ENCODE results near the gene TNFAIP3.

The TNFAIP3 gene

GRCh38 chr6:137906020-137906472, 39.0 kb downstream of the TNFAIP3 start:
- no peak overlapping the region for H3K9ac ChIP-seq (ENCODE audit: low read depth, low read length)

GRCh38 chr6:137907170-137907569, 40.1 kb downstream of the TNFAIP3 start:
- Histone ChIP-seq H3K79me2 (ENCODE audit: insufficient read depth, low read length) (no peaks in the 10 kb centered on the region), H3K9ac (ENCODE audit: low read depth, low read length) (no peak overlapping the region), H2AFZ (ENCODE audit: low read depth, low read length) (no peak overlapping the region), H3K36me3 (ENCODE audit: insufficient read depth, low read length) (no peaks in the 10 kb centered on the region), H3K4me3 (ENCODE audit: low read depth in 1 of 2, low read length in 2 of 2) (no peak overlapping the region), H3K4me1 (ENCODE audit: insufficient read depth, low read length) (peaks cover 50% of the 10 kb centered on the region), H4K20me1 (ENCODE audit: insufficient read depth, low read length) (no peaks in the 10 kb centered on the region), H3K27me3 (ENCODE audit: insufficient read depth, low read length, poor library complexity) (no peaks in the 10 kb centered on the region), H3K9me3 (ENCODE audit: insufficient read depth, low read length, severe bottlenecking) (no peaks in the 10 kb centered on the region), H3K27ac (ENCODE audit: low read length) (no peak overlapping the region), H3K4me2 (ENCODE audit: insufficient read depth, low read length) (no peak overlapping the region)
- ATAC-seq (ENCODE audit: insufficient read depth, low read depth) (no peak), DNase-seq (no peak)
- no peak for TF ChIP-seq EZH2 (IDR thresholded peaks at IDR 0.05; ENCODE audit: borderline replicate concordance, low read depth, low read length, severe bottlenecking)
- no peak for TF ChIP-seq CTCF (IDR thresholded peaks at IDR 0.05; ENCODE audit: borderline replicate concordance, extremely low read depth, low read length, poor library complexity, severe bottlenecking)

More at GRCh38 chr6:137906020-137906472, 39.0 kb downstream of the TNFAIP3 start:
- no peak for DNase-seq
- H3K4me1 ChIP-seq (ENCODE audit: insufficient read depth, low read length), result peaks cover 44% of the 10 kb centered on the region
- H3K4me3 ChIP-seq (ENCODE audit: low read depth in 1 of 2, low read length in 2 of 2), result no peak overlapping the region
- H2AFZ ChIP-seq (ENCODE audit: low read depth, low read length), result no peak overlapping the region
- TF ChIP-seq CTCF (IDR thresholded peaks at IDR 0.05; ENCODE audit: borderline replicate concordance, extremely low read depth, low read length, poor library complexity, severe bottlenecking) (no peak), EZH2 (IDR thresholded peaks at IDR 0.05; ENCODE audit: borderline replicate concordance, low read depth, low read length, severe bottlenecking) (no peak)
- no peak overlapping the region for H3K4me2 ChIP-seq (ENCODE audit: insufficient read depth, low read length)
- H3K36me3 ChIP-seq (ENCODE audit: insufficient read depth, low read length), result no peaks in the 10 kb centered on the region
- H3K9me3 ChIP-seq (ENCODE audit: insufficient read depth, low read length, severe bottlenecking), result no peaks in the 10 kb centered on the region
- H3K27ac ChIP-seq (ENCODE audit: low read length), result no peak overlapping the region
- ATAC-seq (ENCODE audit: insufficient read depth, low read depth), result no peak
- no peaks in the 10 kb centered on the region for H4K20me1 ChIP-seq (ENCODE audit: insufficient read depth, low read length)
- no peaks in the 10 kb centered on the region for H3K79me2 ChIP-seq (ENCODE audit: insufficient read depth, low read length)
- H3K27me3 ChIP-seq (ENCODE audit: insufficient read depth, low read length, poor library complexity), result no peaks in the 10 kb centered on the region

- ATAC-seq (ENCODE audit: insufficient read depth, low read depth) (no peak), DNase-seq (no peak)
- no peak overlapping the region for H3K4me2 ChIP-seq (ENCODE audit: insufficient read depth, low read length)
- no peak overlapping the region for H3K4me3 ChIP-seq (ENCODE audit: low read depth in 1 of 2, low read length in 2 of 2)
- no peaks in the 10 kb centered on the region for H3K36me3 ChIP-seq (ENCODE audit: insufficient read depth, low read length)
- no peaks in the 10 kb centered on the region for H3K9me3 ChIP-seq (ENCODE audit: insufficient read depth, low read length, severe bottlenecking)
- no peaks in the 10 kb centered on the region for H3K27me3 ChIP-seq (ENCODE audit: insufficient read depth, low read length, poor library complexity)
- H3K27ac ChIP-seq (ENCODE audit: low read length), result no peak overlapping the region
- H2AFZ ChIP-seq (ENCODE audit: low read depth, low read length), result 0 out of 2 replicates have a peak overlapping the region, but pooled peaks have one; percentile 3
- no peaks in the 10 kb centered on the region for H3K79me2 ChIP-seq (ENCODE audit: insufficient read depth, low read length)
- H3K4me1 ChIP-seq (ENCODE audit: insufficient read depth, low read length), result peaks cover 44% of the 10 kb centered on the region
- H4K20me1 ChIP-seq (ENCODE audit: insufficient read depth, low read length), result no peaks in the 10 kb centered on the region
- H3K9ac ChIP-seq (ENCODE audit: low read depth, low read length), result no peak overlapping the region
- TF ChIP-seq EZH2 (IDR thresholded peaks at IDR 0.05; ENCODE audit: borderline replicate concordance, low read depth, low read length, severe bottlenecking), result no peak
Observed at GRCh38 chr6:137909533-137909932, 42.5 kb downstream of the TNFAIP3 start.

GRCh38 chr6:137910424-137910834, 43.4 kb downstream of the TNFAIP3 start:
- Histone ChIP-seq H3K9ac (ENCODE audit: low read depth, low read length) (no peak overlapping the region), H3K79me2 (ENCODE audit: insufficient read depth, low read length) (no peaks in the 10 kb centered on the region), H3K9me3 (ENCODE audit: insufficient read depth, low read length, severe bottlenecking) (no peaks in the 10 kb centered on the region), H2AFZ (ENCODE audit: low read depth, low read length) (no peak overlapping the region; the same call in 1 of the 2 replicates), H3K4me1 (ENCODE audit: insufficient read depth, low read length) (peaks cover 35% of the 10 kb centered on the region), H4K20me1 (ENCODE audit: insufficient read depth, low read length) (no peaks in the 10 kb centered on the region), H3K36me3 (ENCODE audit: insufficient read depth, low read length) (no peaks in the 10 kb centered on the region), H3K27me3 (ENCODE audit: insufficient read depth, low read length, poor library complexity) (no peaks in the 10 kb centered on the region), H3K27ac (ENCODE audit: low read length) (peak overlapping the region; percentile 44), H3K4me3 (ENCODE audit: low read depth in 1 of 2, low read length in 2 of 2) (no peak overlapping the region), H3K4me2 (ENCODE audit: insufficient read depth, low read length) (no peak overlapping the region)
- DNase-seq (no peak), ATAC-seq (ENCODE audit: insufficient read depth, low read depth) (no peak; the same call in 2 of the 3 replicates)
- TF ChIP-seq EZH2 (IDR thresholded peaks at IDR 0.05; ENCODE audit: borderline replicate concordance, low read depth, low read length, severe bottlenecking) (no peak), CTCF (IDR thresholded peaks at IDR 0.05; ENCODE audit: borderline replicate concordance, extremely low read depth, low read length, poor library complexity, severe bottlenecking) (no peak)
